GM23248 (cell line): ENCODE measurements around the gene ISCA2.

ENCODE experiments used
- EZH2 ChIP-seq: fragments of 200-600 bp; sonication (generic); IDR thresholded peaks from 2 replicates; pipeline ENCODE4 v1.6.1; 2018; ENCODE audit warnings: antibody characterized with exemption, mild to moderate bottlenecking; ENCODE audit not compliant: insufficient read depth, poor library complexity, severe bottlenecking
- EZH2phosphoT487 ChIP-seq: fragments of 200-600 bp; sonication (generic); IDR thresholded peaks from 2 replicates; pipeline ENCODE4 v1.6.1; 2018; ENCODE audit warnings: antibody characterized with exemption, moderate library complexity, mild to moderate bottlenecking, low read depth; ENCODE audit not compliant: insufficient read depth

GRCh38 chr14:74493343-74494261, at the start of gene ISCA2:
- TF ChIP-seq EZH2: no peak
- no peak for TF ChIP-seq EZH2phosphoT487
